Psoas muscle (tissue), 8 donors: Measurements from ENCODE around the gene OR2T12. TPM values are rescaled to one million over a fixed set of nuclear protein-coding genes. Genes with fewer than 3 reads are reported as not detected.
"Not testable (repeated sequence)": the region's sequence is repeated elsewhere in the genome, so short reads cannot be mapped to it uniquely, and the experiment has no call there.

Source experiments
- ATAC-seq, 4 donors: fragments of 200-7000 bp; cut with Tn5 transposase; one replicate each; pipeline ENCODE4 v1.9.1; 2020; ENCODE audit warnings: moderate library complexity in 3 of 4, mild to moderate bottlenecking in 2 of 4
- DNase-seq, 2 donors: peaks; one replicate each; pipeline ENCODE4 v3.0.0-alpha.2; 2020
- H3K27ac ChIP-seq: fragments of 200-600 bp; one replicate; pipeline ENCODE4 v1.8.0; 2022
- H3K27me3 ChIP-seq, 3 donors: fragments of 200-600 bp in 1 of 3; one replicate each; pipeline versions ENCODE4 v1.6.1 to v1.8.0; 2013 to 2022; ENCODE audit warnings: low read length in 2 of 3, mild to moderate bottlenecking in 2 of 3, moderate library complexity in 1 of 3; ENCODE audit not compliant: insufficient read depth in 3 of 3
- H3K36me3 ChIP-seq, 2 donors: fragments of 200-600 bp in 1 of 2; one replicate each; pipeline versions ENCODE4 v1.6.1 to v1.8.0; 2013 to 2022; ENCODE audit warnings: low read depth in 1 of 2, mild to moderate bottlenecking in 1 of 2, moderate library complexity in 1 of 2; ENCODE audit not compliant: insufficient read depth in 1 of 2
- H3K4me1 ChIP-seq: fragments of 200-600 bp; one replicate; pipeline ENCODE4 v1.8.0; 2022
- H3K4me3 ChIP-seq: fragments of 200-600 bp; one replicate; pipeline ENCODE4 v1.8.0; 2022; ENCODE audit warnings: mild to moderate bottlenecking
- H3K9me3 ChIP-seq: fragments of 200-600 bp; one replicate; pipeline ENCODE4 v1.8.0; 2022
- CTCF ChIP-seq: fragments of 200-600 bp; IDR thresholded peaks from one replicate; pipeline ENCODE4 v1.8.0; 2022; ENCODE audit warnings: antibody characterized with exemption
- WGBS, 3 donors: extraction: QIAGEN DNeasy Blood & Tissue Kit; methylation state at CpG; one replicate each; pipeline versions ENCODE4 v1.1.6 to v1.1.7; 2013; 5-methylcytosine and 5-hydroxymethylcytosine counted together
- intact Hi-C, 2 donors: fragments of 100-400 bp; cut with DNase I; formaldehyde crosslinking; loops; one replicate each; pipeline versions ENCODE4 v1.11.0 to v1.14.2; 2022
- long read RNA-seq, 2 donors: library from polyadenylated mRNA; unstranded; transcript quantifications; one replicate each; pipeline ENCODE4 v2.0.0, GENCODE V29; 2021
- polyA plus RNA-seq, 3 donors: library from polyadenylated mRNA; stranded (reverse); fragments of 200-250 nt; gene quantifications; one replicate each; pipeline ENCODE4 v1.2.3, GENCODE V29; 2013
- total RNA-seq, 4 donors: library from RNA; stranded (reverse); fragmentation: NEBNext Ultra II Directional in 2 of 4; extraction: Animal tissue kit (Norgen Biotek cat#: 25700) in 2 of 4; gene quantifications; one replicate each; pipeline versions ENCODE4 v1.2.1 to v1.2.4, GENCODE V29; 2021 to 2023
- donor health status: healthy with polysubstance abuse.
- donor health status: DM: no; HTN: no; CAD: no; lungs with moderate emphysema.
- donor health status: Bipolar disorder and iron deficiency.
- donor health status: healthy.
- donor health status: DM: yes; HTN: yes; CAD: no.
- donor health status: DM: no; HTN: no; CAD: no.
- donor health status: DM: no; HTN: no; CAD: no.
- donor health status: DM: yes; HTN: yes; CAD: no.

OR2T12 gene
- total RNA-seq (not detected), polyA plus RNA-seq (not detected)
- long read RNA-seq, donor 1, result 0 reads
- long read RNA-seq, donor 2, result 0 reads

GRCh38 chr1:248303324-248303723, at the start of gene OR2T12:
TSS of gene OR2T12 (minus strand) at chr1:248303424. CDS start at chr1:248295578, 7,846 bp downstream.
- 75 to 86% (median 81%) methylated on average over 1 of the region's 1 CpG for WGBS, 3 donors
- TF ChIP-seq CTCF, result no peak
- no peak for DNase-seq
- H3K27ac ChIP-seq, result no peak within 1 kb of the TSS
- H3K9me3 ChIP-seq, result no peaks in the 10 kb centered on the region
- H3K27me3 ChIP-seq, result no peaks in the 10 kb centered on the region
- H3K36me3 ChIP-seq, result no peaks in the 10 kb centered on the region
- no peak within 1 kb of the TSS for H3K4me3 ChIP-seq
- intact Hi-C loops, result no loop called here
- no peaks in the 10 kb centered on the region for H3K4me1 ChIP-seq
- ATAC-seq, result no peak

- intact Hi-C loops, result no loop called here
- TF ChIP-seq CTCF, result no peak
- no peaks in the 10 kb centered on the region for H3K4me1 ChIP-seq
- ATAC-seq (no peak), DNase-seq (no peak)
- no peaks in the 10 kb centered on the region for H3K36me3 ChIP-seq
- no peaks in the 10 kb centered on the region for H3K27me3 ChIP-seq
- no peaks in the 10 kb centered on the region for H3K9me3 ChIP-seq
- WGBS, 3 donors, result 58 to 83% (median 72%) methylated on average over 4 of the region's 4 CpGs
- no peak within 1 kb of the TSS for H3K4me3 ChIP-seq
- H3K27ac ChIP-seq, result no peak within 1 kb of the TSS
These were observed 45.3 kb upstream of the OR2T12 start, which contains the start of gene OR14C36 for GRCh38 chr1:248348475-248348874. TSS of gene OR14C36 (plus strand) at chr1:248348775. CDS start at chr1:248348775, 0 bp downstream.

GRCh38 chr1:248343451-248343850, 40.2 kb upstream of the OR2T12 start:
- WGBS, 3 donors, result 37 to 45% (median 41%) methylated on average over 3 of the region's 3 CpGs

GRCh38 chr1:248324468-248324867, 21.2 kb upstream of the OR2T12 start, which contains the start of gene OR2M7:
TSS of gene OR2M7 (minus strand) at chr1:248324568. CDS start at chr1:248324568, 0 bp downstream.
- Histone ChIP-seq H3K27ac (no peak within 1 kb of the TSS), H3K4me3 (no peak within 1 kb of the TSS), H3K9me3 (no peaks in the 10 kb centered on the region), H3K4me1 (no peaks in the 10 kb centered on the region), H3K36me3 (no peaks in the 10 kb centered on the region), H3K27me3 (no peaks in the 10 kb centered on the region)
- intact Hi-C loops, result no loop called here
- ATAC-seq (no peak), DNase-seq (no peak)
- no peak for TF ChIP-seq CTCF
- WGBS, 3 donors, result 85 to 100% (median 92%) methylated on average over 1 of the region's 1 CpG

More at GRCh38 chr1:248343451-248343850, 40.2 kb upstream of the OR2T12 start:
- H3K36me3 ChIP-seq, result no peaks in the 10 kb centered on the region
- H3K9me3 ChIP-seq, result no peaks in the 10 kb centered on the region
- H3K4me3 ChIP-seq, result no peak overlapping the region
- ATAC-seq (no peak), DNase-seq (no peak)
- intact Hi-C loops, result no loop called here
- H3K4me1 ChIP-seq, result no peaks in the 10 kb centered on the region
- H3K27ac ChIP-seq, result no peak overlapping the region
- TF ChIP-seq CTCF, result no peak
- no peaks in the 10 kb centered on the region for H3K27me3 ChIP-seq

- DNase-seq (no peak), ATAC-seq (no peak)
- no peaks in the 10 kb centered on the region for H3K36me3 ChIP-seq
- no peaks in the 10 kb centered on the region for H3K27me3 ChIP-seq
- intact Hi-C loops, result no loop called here
- no peak overlapping the region for H3K27ac ChIP-seq
- no peak overlapping the region for H3K4me3 ChIP-seq
- TF ChIP-seq CTCF, result no peak
- WGBS, 3 donors, result 82 to 91% (median 89%) methylated on average over 11 of the region's 11 CpGs
- no peaks in the 10 kb centered on the region for H3K9me3 ChIP-seq
- no peaks in the 10 kb centered on the region for H3K4me1 ChIP-seq
These were observed 13.6 kb upstream of the OR2T12 start for GRCh38 chr1:248316796-248317195.

GRCh38 chr1:248306740-248307139, 3.5 kb upstream of the OR2T12 start:
- H3K27me3 ChIP-seq, H3K36me3 ChIP-seq, H3K9me3 ChIP-seq, ATAC-seq, H3K4me3 ChIP-seq, DNase-seq, H3K27ac ChIP-seq, intact Hi-C loops, H3K4me1 ChIP-seq: not testable (repeated sequence)
- 83 to 85% (median 84%) methylated on average over 15 of the region's 15 CpGs for WGBS, 3 donors
